Endothelial cell of umbilical vein (primary cell): ENCODE measurements around the gene ARHGEF28. TPM values are rescaled to one million over a fixed set of nuclear protein-coding genes. Genes with fewer than 3 reads are reported as not detected.

Experiments used
- BruUV-seq: library from RNA; stranded (reverse); fragments of 400-500 nt; replicated peaks from 2 replicates; lab custom pipeline; 2021; lab: Mats Ljungman, UMichigan
- CTCF ChIA-PET: fragments of 300-600, 350-600 bp; sonication (Branson Sonifier 250); formaldehyde crosslinking; loops from one replicate; lab custom pipeline; 2021; ENCODE audit warnings: antibody characterized with exemption, inconsistent platforms; lab: Charles Lee
- POLR2A ChIA-PET: fragments of 300-600, 350-600 bp; sonication (Branson Sonifier 250); formaldehyde crosslinking; loops from one replicate; lab custom pipeline; 2021; ENCODE audit warnings: antibody characterized with exemption, inconsistent platforms; lab: Charles Lee
- DNase-seq: peaks from one replicate; pipeline ENCODE4 v3.0.0-alpha.2; 2011; ENCODE audit warnings: low read depth, low spot score
- FAIRE-seq: peaks from 2 replicates; lab custom pipeline; 2011; peaks lifted over from hg19 to GRCh38; lab: Jason Lieb, UNC
- H2AFZ ChIP-seq: 2 replicates; pipeline ENCODE4 v1.6.0; 2012; ENCODE audit warnings: low read depth, low read length, control low read depth, inconsistent platforms
- H3K27ac ChIP-seq: 2 replicates; pipeline ENCODE4 v1.5.1; 2011; ENCODE audit warnings: low read depth, mild to moderate bottlenecking, control low read depth, low read length, moderate library complexity; ENCODE audit not compliant: insufficient read depth
- H3K27me3 ChIP-seq, 2 experiments: 2 replicates each; pipeline versions ENCODE4 v1.6.0 to v1.6.1; 2011; ENCODE audit warnings: low read length in 2 of 2, mixed read lengths in 1 of 2; ENCODE audit not compliant: control insufficient read depth in 2 of 2, insufficient read depth in 2 of 2
- H3K36me3 ChIP-seq, 2 experiments: 2 replicates in 1 of 2; 3 replicates in 1 of 2; pipeline ENCODE4 v1.5.1; 2011; ENCODE audit warnings: low read length in 2 of 2, mild to moderate bottlenecking in 1 of 2, moderate library complexity in 1 of 2; ENCODE audit not compliant: control insufficient read depth in 2 of 2, insufficient read depth in 2 of 2; ENCODE audit errors: extremely low read depth in 1 of 2
- H3K4me1 ChIP-seq: 3 replicates; pipeline ENCODE4 v1.5.1; 2011; ENCODE audit warnings: mild to moderate bottlenecking, low read length; ENCODE audit not compliant: control insufficient read depth, insufficient read depth; ENCODE audit errors: extremely low read depth
- H3K4me2 ChIP-seq: 2 replicates; pipeline ENCODE4 v1.6.1; 2011; ENCODE audit warnings: low read length, control low read depth, mixed read lengths; ENCODE audit not compliant: insufficient read depth
- H3K4me3 ChIP-seq, 3 experiments: fragments of 200-600 bp in 1 of 3; sonication (generic), shearing (Covaris generic) in 1 of 3; replicated peaks in 1 of 3; 2 replicates each; pipeline ENCODE4 v1.5.1; 2011 to 2016; ENCODE audit warnings: control low read depth in 3 of 3, low read length in 3 of 3, mild to moderate bottlenecking in 2 of 3, inconsistent platforms in 1 of 3, low read depth in 1 of 3, moderate library complexity in 1 of 3; ENCODE audit not compliant: insufficient read depth in 1 of 3
- H3K79me2 ChIP-seq: 2 replicates; pipeline ENCODE4 v1.6.0; 2012; ENCODE audit warnings: low read length, inconsistent platforms; ENCODE audit not compliant: control insufficient read depth, insufficient read depth
- H3K9ac ChIP-seq: replicated peaks from 2 replicates; pipeline ENCODE3; 2011; ENCODE audit warnings: low read length, control low read depth; ENCODE audit not compliant: insufficient read depth; ENCODE audit errors: extremely low read depth
- H3K9me1 ChIP-seq: replicated peaks from 3 replicates; pipeline ENCODE4 v1.6.0; 2011; ENCODE audit warnings: mild to moderate bottlenecking, low read length; ENCODE audit not compliant: control insufficient read depth, insufficient read depth; ENCODE audit errors: extremely low read depth
- H3K9me3 ChIP-seq: replicated peaks from 2 replicates; pipeline ENCODE4 v1.5.1; 2012; ENCODE audit warnings: low read length, inconsistent platforms; ENCODE audit not compliant: control insufficient read depth, insufficient read depth
- H4K20me1 ChIP-seq: replicated peaks from 2 replicates; pipeline ENCODE3; 2011; ENCODE audit warnings: mild to moderate bottlenecking, low read length; ENCODE audit not compliant: control insufficient read depth, insufficient read depth; ENCODE audit errors: extremely low read depth
- CTCF ChIP-seq, 2 donors: IDR thresholded peaks; 1 replicate in 1 of 2; 2 replicates in 1 of 2; pipeline ENCODE4 v1.5.1; 2011; ENCODE audit warnings: low read length in 2 of 2, mild to moderate bottlenecking in 2 of 2, moderate library complexity in 2 of 2, control low read depth in 1 of 2, inconsistent platforms in 1 of 2, low read depth in 1 of 2; ENCODE audit not compliant: insufficient read depth in 1 of 2; ENCODE audit errors: extremely low read depth in 1 of 2
- EZH2 ChIP-seq: IDR thresholded peaks from 2 replicates; pipeline ENCODE4 v1.6.1; 2012; ENCODE audit warnings: borderline replicate concordance, low read depth, mild to moderate bottlenecking, moderate library complexity, low read length, inconsistent platforms; ENCODE audit not compliant: severe bottlenecking
- FOS ChIP-seq: IDR thresholded peaks from 2 replicates; pipeline ENCODE4 v1.6.1; 2011; ENCODE audit warnings: mild to moderate bottlenecking, low read length, moderate library complexity, borderline replicate concordance; ENCODE audit not compliant: insufficient read depth
- GATA2 ChIP-seq: IDR thresholded peaks from 2 replicates; pipeline ENCODE4 v1.7.0; 2011; ENCODE audit warnings: low read depth, mild to moderate bottlenecking, moderate library complexity, mixed read lengths, low read length; ENCODE audit not compliant: insufficient read length, insufficient read depth
- JUN ChIP-seq: IDR thresholded peaks from 2 replicates; pipeline ENCODE4 v1.6.1; 2011; ENCODE audit warnings: borderline replicate concordance, low read depth; ENCODE audit not compliant: insufficient read length, insufficient read depth
- MAX ChIP-seq: IDR thresholded peaks from 2 replicates; pipeline ENCODE4 v1.6.1; 2011; ENCODE audit not compliant: insufficient read depth, insufficient read length
- MYC ChIP-seq: IDR thresholded peaks from one replicate; pipeline ENCODE4 v1.6.1; 2011; ENCODE audit warnings: mild to moderate bottlenecking, low read depth, low read length
- POLR2A ChIP-seq: IDR thresholded peaks from 2 replicates; pipeline ENCODE4 v1.6.1; 2012; ENCODE audit warnings: low read depth, mild to moderate bottlenecking, control low read depth, low read length
- POLR2AphosphoS5 ChIP-seq: IDR thresholded peaks from 2 replicates; pipeline ENCODE4 v1.6.1; 2012; ENCODE audit warnings: low read depth, mild to moderate bottlenecking, control low read depth, low read length, moderate library complexity; ENCODE audit not compliant: insufficient read depth
- dilution Hi-C: fragments of 300-500 bp; cut with MboI; formaldehyde crosslinking; loops from one replicate; pipeline ENCODE4 v1.15.0; 2019; ENCODE audit warnings: low sequenced_read_pairs; ENCODE audit not compliant: extremely low pct_ligation_motif_present
- intact Hi-C: fragments of 100-400 bp; cut with micrococcal nuclease; formaldehyde crosslinking; loops from one replicate; pipeline ENCODE4 v1.10.0; 2022
- polyA plus RNA-seq, 4 experiments: library from polyadenylated mRNA; depleted of rRNA in 3 of 4; stranded (reverse) in 3 of 4; unstranded in 1 of 4; fragments of >200 nt; gene quantifications; 2 replicates each; pipeline versions ENCODE4 v1.2.1 to v1.2.3, GENCODE V29; 2011 to 2012; ENCODE audit warnings: missing spikeins in 1 of 4
- total RNA-seq: library from RNA; stranded (reverse); gene quantifications from 2 replicates; pipeline ENCODE4 v1.2.3, GENCODE V29; 2021

Gene ARHGEF28
- total and polyA plus RNA-seq, 2 donors (not counting 3 experiments of a cell fraction or from before 2014, with no cell fraction given) = 29.5 to 108 TPM

GRCh38 chr5:73940801-73941200, 314.8 kb downstream of the ARHGEF28 start:
- no peak overlapping the region for H3K9ac ChIP-seq
- H3K4me2 ChIP-seq = no peak overlapping the region
- H3K27me3 ChIP-seq = no peaks in the 10 kb centered on the region
- H3K4me1 ChIP-seq = peaks cover 13% of the 10 kb centered on the region
- BruUV-seq = no TSS peak
- ChIA-PET POLR2A (no interaction called here), CTCF (interaction anchor here (1.1 to 1.2 kb wide), 2 partner anchors 12 to 39 kb away, joined by 3 read pairs; no protein-coding TSS in a partner anchor)
- dilution Hi-C loops (no loop called here), intact Hi-C loops (no loop called here)
- no peaks in the 10 kb centered on the region for H3K79me2 ChIP-seq
- H3K9me1 ChIP-seq = no peaks in the 10 kb centered on the region
- no peaks in the 10 kb centered on the region for H4K20me1 ChIP-seq
- peak; percentile 18 for DNase-seq
- FAIRE-seq = no peak
- H3K36me3 ChIP-seq = peaks cover 4 to 8% of the 10 kb centered on the region in 2 experiments
- no peak overlapping the region for H2AFZ ChIP-seq
- TF ChIP-seq POLR2AphosphoS5 (no peak), FOS (no peak), GATA2 (no peak), CTCF (IDR thresholded peaks at IDR 0.05; ENCODE audit: extremely low read depth in 1 of 2, insufficient read depth in 1 of 2, low read depth in 1 of 2, low read length in 2 of 2) (no peak), EZH2 (no peak), POLR2A (no peak), MYC (no peak), MAX (no peak), JUN (no peak)
- H3K27ac ChIP-seq = no peak overlapping the region
- no peak overlapping the region for H3K4me3 ChIP-seq
- H3K9me3 ChIP-seq = no peaks in the 10 kb centered on the region
